ENCODE results near the gene EIF5A. TPM values are rescaled to one million over a fixed set of nuclear protein-coding genes. Genes with fewer than 3 reads are reported as not detected.

EIF5A gene
- total and polyA plus RNA-seq, 2 of the 8 experiments (the other 6 are each of a cell fraction or from before 2014, with no cell fraction given) = 717 to 1,172 TPM

DNA sequence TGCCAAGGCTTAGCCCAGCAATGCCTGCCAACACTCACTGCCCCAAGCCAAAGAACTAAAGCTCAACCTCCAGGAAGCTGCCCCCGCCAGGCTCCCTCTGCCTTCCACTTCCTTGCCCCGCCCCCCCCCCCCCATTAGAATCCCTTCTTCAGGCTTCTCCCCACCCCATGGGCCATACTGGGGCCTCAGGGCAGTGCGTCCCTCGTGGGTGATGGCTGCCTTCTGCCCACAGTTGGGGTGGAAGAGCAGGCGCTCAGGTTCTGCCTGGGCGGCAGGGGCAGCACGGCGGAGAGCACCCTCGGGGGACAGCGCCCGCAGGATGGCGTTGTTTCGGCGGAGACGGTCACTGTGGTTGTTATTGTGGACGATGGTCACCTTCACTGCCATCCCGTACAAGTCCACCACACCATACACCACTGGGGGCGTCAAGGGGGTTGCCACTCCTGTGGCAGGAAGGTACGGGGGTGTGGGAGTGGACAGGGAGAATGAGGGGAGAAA, 17.7 kb downstream of the EIF5A start:
- CTCF ChIA-PET (ENCODE audit: partially characterized antibody) = interaction anchor here (0.6 to 9.3 kb wide), 13 partner anchors 9 to 1960 kb away, joined by 3 to 167 read pairs (median 5); partner anchors contain the start of genes ACAP1, GPS2, NLGN2 and TMEM95

More for the DNA sequence above, 17.7 kb downstream of the EIF5A start:
- no peak overlapping the region for H3K18ac ChIP-seq (ENCODE audit: extremely low read depth, low read length)
- no peak overlapping the region for H3K56ac ChIP-seq (replicated peaks; ENCODE audit: insufficient read length, low read depth, low read length)
- H4K91ac ChIP-seq (replicated peaks; ENCODE audit: insufficient read length, low read length) = no peak overlapping the region
- H3K9me3 ChIP-seq (ENCODE audit: insufficient read depth in 2 of 2, low read depth in 1 of 2, low read length in 1 of 2) = no peaks in the 10 kb centered on the region
- H3K4ac ChIP-seq (replicated peaks; ENCODE audit: insufficient read length, low read depth, low read length) = no peak overlapping the region
- H2AFZ ChIP-seq (ENCODE audit: low read length) = no peak overlapping the region
- H3K36me3 ChIP-seq (ENCODE audit: control insufficient read depth in 2 of 4, insufficient read depth in 4 of 4, low read length in 3 of 4) = peaks cover 26 to 45% (median 43%) of the 10 kb centered on the region in 4 experiments
- H3K23me2 ChIP-seq (ENCODE audit: low read depth, low read length) = peaks cover 8% of the 10 kb centered on the region
- peaks cover 0 to 14% of the 10 kb centered on the region in 2 experiments; a peak in 2 of 4 replicates for H3K79me2 ChIP-seq (ENCODE audit: control insufficient read depth in 1 of 2, insufficient read depth in 2 of 2, low read length in 2 of 2)
- H3K27me3 ChIP-seq (replicated peaks in 1 of 4; ENCODE audit: control insufficient read depth in 3 of 4, extremely low read depth in 1 of 4, insufficient read depth in 3 of 4, low read length in 3 of 4) = no peaks in the 10 kb centered on the region; a peak in 1 of 7 replicates
- H2BK5ac ChIP-seq (ENCODE audit: low read depth, low read length) = no peak overlapping the region
- H3K79me1 ChIP-seq (ENCODE audit: low read depth, low read length) = peaks cover 2% of the 10 kb centered on the region; the same call in 1 of the 2 replicates
- H3K4me2 ChIP-seq (ENCODE audit: insufficient read depth in 1 of 2, low read depth in 2 of 2, low read length in 2 of 2) = no peak overlapping the region
- TF ChIP-seq KDM1A (IDR thresholded peaks at IDR 0.05; ENCODE audit: borderline replicate concordance, low read length) (no peak), JUN (IDR thresholded peaks at IDR 0.05; ENCODE audit: low read depth, low read length) (no peak), BACH1 (IDR thresholded peaks at IDR 0.05; ENCODE audit: low read length) (no peak), EGR1 (IDR thresholded peaks at IDR 0.05; ENCODE audit: borderline replicate concordance, low read depth, low read length) (no peak), KDM4A (IDR thresholded peaks at IDR 0.05; ENCODE audit: low read depth, low read length, severe bottlenecking) (no peak), SIRT6 (IDR thresholded peaks at IDR 0.05; ENCODE audit: low read length) (no peak), SP2 (IDR thresholded peaks at IDR 0.05; ENCODE audit: low read length) (no peak), TEAD4 (IDR thresholded peaks at IDR 0.05; ENCODE audit: low read depth, low read length) (no peak), TAF1 (IDR thresholded peaks at IDR 0.05; ENCODE audit: low read depth, low read length) (no peak), RBBP5 (IDR thresholded peaks at IDR 0.05; ENCODE audit: borderline replicate concordance, low read depth, low read length) (no peak), CEBPB (IDR thresholded peaks at IDR 0.05; ENCODE audit: low read depth, low read length) (no peak), SAP30 (IDR thresholded peaks at IDR 0.05; ENCODE audit: insufficient read depth, insufficient replicate concordance, low read length) (no peak), SIN3A (conservative IDR thresholded peaks at IDR 0.05 in 1 of 2, IDR thresholded peaks at IDR 0.05 in 1 of 2; ENCODE audit: low read depth in 1 of 2, low read length in 2 of 2) (no peak), NRF1 (IDR thresholded peaks at IDR 0.05; ENCODE audit: low read depth, low read length) (no peak)
- no peak overlapping the region for H3K4me3 ChIP-seq (ENCODE audit: extremely low read depth in 1 of 4, insufficient read depth in 2 of 4, low read depth in 3 of 4, low read length in 4 of 4)
- no peak overlapping the region for H3K23ac ChIP-seq (ENCODE audit: insufficient read length)
- POLR2A ChIA-PET (ENCODE audit: partially characterized antibody) = interaction anchor here (1.1 to 13.4 kb wide), 6 partner anchors 10 to 85 kb away, joined by 3 to 223 read pairs (median 6); partner anchors contain the start of genes ACAP1 and GPS2
- no peak overlapping the region for H3K9ac ChIP-seq (replicated peaks in 1 of 4; ENCODE audit: extremely low read depth in 1 of 4, low read depth in 3 of 4, low read length in 3 of 4)
- H4K5ac ChIP-seq (ENCODE audit: insufficient read length, low read depth, low read length) = no peak overlapping the region
- DNase-seq (ENCODE audit: low read depth in 1 of 2, low spot score in 2 of 2) (no peak), FAIRE-seq (no peak)
- no peak overlapping the region for H3K27ac ChIP-seq (ENCODE audit: low read depth, low read length)
- no peak overlapping the region for H2BK120ac ChIP-seq (replicated peaks; ENCODE audit: low read depth, low read length)
- H3K4me1 ChIP-seq (replicated peaks in 1 of 4; ENCODE audit: control insufficient read depth in 3 of 4, insufficient read depth in 4 of 4, low read length in 3 of 4) = peaks cover 0 to 10% (median under 1%) of the 10 kb centered on the region in 4 experiments; a peak in 2 of 7 replicates
- WGBS, 2 experiments (ENCODE audit: extremely low coverage in 1 of 2, insufficient coverage in 1 of 2, insufficient read length in 1 of 2, insufficient replicate concordance in 2 of 2, low coverage in 1 of 2, low lambda C conversion rate in 2 of 2, missing lambda C conversion rate in 1 of 2) = 93% methylated on average over 17 of the region's 19 CpGs; no CpG with 5 or more reads in 1 of the 2 experiments
- no peak overlapping the region for H2BK20ac ChIP-seq (ENCODE audit: low read length)
- no peak overlapping the region for H2AK5ac ChIP-seq (ENCODE audit: low read depth, low read length)
- H2BK12ac ChIP-seq (ENCODE audit: low read depth, low read length) = no peak overlapping the region
- H4K8ac ChIP-seq (ENCODE audit: extremely low read depth, insufficient read depth, low read length) = no peak overlapping the region
- H3K14ac ChIP-seq (ENCODE audit: insufficient read length) = no peak overlapping the region
- H4K20me1 ChIP-seq (replicated peaks in 1 of 2; ENCODE audit: control insufficient read depth in 1 of 2, insufficient read depth in 2 of 2, low read length in 2 of 2) = peaks cover 2 to 22% of the 10 kb centered on the region in 2 experiments
- H2BK15ac ChIP-seq (ENCODE audit: low read length) = no peak overlapping the region

Data from H1 (cell line).